ENCODE data around the gene ZCWPW2.

Gene ZCWPW2

DNA sequence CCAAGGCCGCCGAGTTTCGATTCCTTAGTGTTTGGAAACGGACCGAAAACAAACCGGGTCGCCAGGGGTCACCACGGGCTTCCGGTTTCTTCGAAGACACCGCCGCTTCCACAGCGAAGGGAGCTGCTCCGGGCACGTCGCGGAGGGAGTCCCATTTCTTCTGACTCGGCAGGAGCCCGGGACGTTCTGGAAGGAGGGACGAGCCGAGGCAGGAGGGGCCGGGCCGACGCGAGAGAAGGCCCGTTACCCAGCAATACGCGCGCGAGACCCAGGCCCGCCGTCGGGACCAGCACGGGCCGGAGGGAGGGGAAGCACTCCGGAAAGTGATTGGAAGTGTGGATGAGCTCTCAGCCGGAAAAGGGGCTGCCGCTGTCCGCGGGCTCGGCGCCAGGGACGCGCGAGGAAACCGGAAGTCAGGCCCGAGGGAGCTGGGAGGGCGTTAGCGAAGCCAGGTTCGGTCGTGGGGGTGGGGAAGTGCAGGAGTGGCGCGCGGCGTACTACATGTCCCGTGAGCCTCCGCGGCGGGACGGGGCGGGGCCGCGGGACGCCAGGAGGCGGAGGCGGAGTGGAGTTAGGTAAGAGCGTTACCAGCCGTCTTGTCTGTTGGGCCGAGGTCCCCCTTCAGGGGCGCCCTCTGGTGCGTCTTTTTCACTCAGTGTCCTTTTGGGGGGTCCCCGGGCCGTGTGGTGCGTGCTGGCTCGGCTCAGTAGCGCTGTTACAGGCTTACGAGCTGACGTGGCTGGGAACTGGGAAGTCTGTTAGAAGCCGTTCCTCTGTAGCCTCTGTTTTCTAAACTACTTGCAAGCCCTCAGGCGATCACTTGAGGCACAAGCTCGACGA is at the start of gene ZCWPW2, which contains the start of gene AZI2:
TSS of gene ZCWPW2 (plus strand) at position 93 of the 840 bp plus-strand sequence. CDS start 64,348 bp downstream, outside the sequence.
TSS of gene AZI2 (minus strand) at position 196 of the 840 bp plus-strand sequence. CDS start 8,207 bp downstream, outside the sequence.
- peak; percentile 95 for DNase-seq

DNA sequence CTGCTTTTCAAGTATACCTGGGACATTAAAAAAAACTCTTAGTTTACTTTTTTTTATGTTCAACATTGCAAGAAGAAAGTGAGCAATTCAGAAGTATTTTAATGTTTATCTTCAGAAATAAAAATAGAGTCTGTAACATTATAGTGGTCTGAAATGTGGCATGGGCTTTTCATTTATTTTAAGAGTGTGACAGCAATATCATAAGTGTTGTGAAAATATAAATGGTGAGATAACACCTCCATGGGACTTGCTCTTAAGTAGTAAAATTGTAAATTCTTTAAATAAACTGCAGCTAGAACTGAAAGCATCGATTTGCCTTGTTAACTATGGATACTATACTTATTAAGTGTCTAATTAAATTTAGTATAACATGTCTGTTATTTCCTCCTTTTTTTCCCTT is 48.8 kb upstream of the ZCWPW2 start:
- no peak for DNase-seq

GRCh38 chr3:28300345-28300962 is 48.1 kb upstream of the ZCWPW2 start:
- DNase-seq = no peak

GRCh38 chr3:28301688-28302087 is 46.8 kb upstream of the ZCWPW2 start:
- no peak for DNase-seq

- DNase-seq = no peak
Measured at GRCh38 chr3:28308196-28308595, 40.3 kb upstream of the ZCWPW2 start.

- no peak for DNase-seq
Measured at GRCh38 chr3:28315711-28316110, 32.8 kb upstream of the ZCWPW2 start.

DNA sequence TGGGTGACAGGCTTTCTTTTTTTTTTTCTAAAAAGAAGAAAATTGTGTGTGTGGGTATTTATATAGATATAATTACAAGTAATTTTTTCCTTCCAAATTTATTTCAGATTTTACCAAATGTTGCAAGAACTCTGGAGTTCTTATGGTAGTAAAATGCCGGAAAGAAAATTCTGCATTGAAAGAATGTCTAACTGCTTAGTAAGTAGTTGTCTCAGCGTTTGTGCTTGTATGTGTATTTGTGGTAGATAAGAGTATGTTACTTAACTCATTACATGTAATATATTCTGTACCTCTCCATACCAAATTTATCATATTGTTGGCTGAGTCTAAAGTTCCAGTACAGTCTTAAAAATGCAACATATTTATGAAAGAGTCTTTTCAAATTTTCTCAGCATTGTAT is 32.3 kb upstream of the ZCWPW2 start:
- no peak for DNase-seq

- DNase-seq = peak; percentile 73
Measured at GRCh38 chr3:28317438-28318022, 31.0 kb upstream of the ZCWPW2 start.

- DNase-seq = no peak
Measured at GRCh38 chr3:28320981-28321380, 27.5 kb upstream of the ZCWPW2 start.

DNA sequence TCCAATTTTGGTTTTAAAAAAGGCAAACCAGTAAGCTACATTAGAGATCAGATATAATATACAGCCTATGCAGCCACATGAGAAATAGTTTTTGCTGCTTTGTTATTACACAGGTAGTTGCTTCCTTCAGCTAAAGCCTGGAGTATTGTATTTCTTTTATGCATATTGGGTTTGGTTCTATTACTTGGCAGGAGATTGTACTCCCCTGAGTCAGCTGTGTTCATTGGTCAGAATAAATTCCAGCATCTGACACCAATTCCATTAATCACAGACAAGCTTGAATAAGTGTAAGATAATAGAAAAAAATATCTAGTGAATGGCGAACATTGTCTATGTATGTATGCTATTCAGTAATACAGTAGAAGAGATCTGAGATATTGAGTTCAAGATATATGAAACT is 26.1 kb upstream of the ZCWPW2 start:
- no peak for DNase-seq

DNA sequence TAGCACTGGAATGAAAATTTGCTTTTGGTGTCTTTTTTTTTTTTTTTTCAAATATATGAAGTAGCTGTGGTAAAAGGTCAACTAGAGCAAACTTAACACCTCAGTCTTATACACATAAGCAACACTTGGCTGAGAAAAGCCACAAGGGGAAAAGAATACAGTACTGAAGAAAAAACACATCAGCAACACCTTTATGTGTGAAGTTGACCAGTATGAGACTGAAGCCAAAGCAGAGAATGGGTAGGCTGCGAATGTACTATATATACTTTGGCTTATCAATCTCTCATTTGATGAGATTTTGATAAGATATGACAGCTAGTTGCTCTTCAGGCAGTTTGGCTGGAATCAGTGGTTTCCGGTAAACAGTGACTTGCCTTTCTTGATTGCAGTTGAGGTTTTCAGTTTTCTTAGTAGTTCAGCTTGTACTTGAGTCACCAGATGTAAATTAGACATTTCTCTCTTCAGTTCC is 22.0 kb upstream of the ZCWPW2 start:
- DNase-seq = peak; percentile 72

DNA sequence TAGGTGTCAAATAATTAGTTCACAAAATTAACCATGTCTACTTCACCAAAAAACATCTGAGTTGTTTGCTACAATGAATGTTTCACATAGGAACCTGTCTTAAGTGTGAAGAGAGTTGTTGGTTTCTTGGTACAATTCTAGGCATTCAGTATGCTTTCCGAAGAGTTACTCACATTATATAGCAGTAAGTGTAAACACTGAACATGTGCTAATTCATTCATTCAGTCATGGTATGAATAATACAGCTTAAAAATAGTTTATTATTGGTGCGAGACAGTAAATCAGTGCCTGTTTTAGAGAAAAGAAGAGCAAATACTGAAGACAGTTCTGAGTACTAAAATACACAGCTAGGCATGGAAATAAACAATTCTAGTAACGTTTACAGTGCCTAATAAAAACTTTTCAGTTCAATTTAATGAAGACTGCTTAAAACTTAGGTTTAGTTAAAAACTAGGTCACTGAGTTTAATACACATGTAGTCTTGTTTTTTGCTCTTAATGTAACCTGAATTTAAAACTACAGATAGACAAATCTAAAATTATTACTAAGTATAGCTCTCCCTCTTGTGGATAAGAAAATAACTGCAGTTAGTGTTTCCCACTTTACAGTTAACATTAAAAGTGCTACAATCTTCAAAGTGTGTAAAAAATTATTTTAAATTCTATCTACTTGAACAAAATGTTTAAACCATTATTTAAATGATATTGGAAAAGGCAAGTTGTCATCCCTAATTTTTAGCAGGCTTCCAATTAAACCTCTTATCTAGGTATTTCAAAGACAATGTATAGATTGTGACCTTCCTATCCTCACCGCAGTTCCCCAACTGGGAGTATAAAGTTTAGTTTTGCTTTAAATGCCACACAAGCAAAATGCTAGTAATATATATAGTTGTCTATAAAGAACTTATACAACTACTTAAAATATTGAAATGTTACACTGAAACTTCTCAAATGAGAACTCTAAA is 20.1 kb upstream of the ZCWPW2 start:
- peak; percentile 73 for DNase-seq

DNA sequence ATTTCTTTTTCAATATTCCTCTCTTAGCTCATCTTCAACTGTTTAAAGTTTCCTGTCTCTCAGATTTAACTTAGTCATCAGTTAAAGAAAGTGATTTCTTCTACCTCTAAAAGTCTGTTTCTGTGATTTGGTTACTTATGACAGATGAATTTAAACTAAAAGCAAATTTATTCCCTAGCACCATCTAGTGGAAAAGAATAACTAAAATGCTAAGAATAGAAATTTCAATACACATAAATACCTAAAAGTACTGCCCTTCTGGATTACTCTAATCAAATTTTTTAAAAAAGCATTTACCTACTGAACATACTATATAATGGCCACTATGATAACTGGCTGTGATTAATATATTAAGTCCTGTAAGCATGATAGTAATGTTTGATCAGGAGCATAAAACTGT is 14.0 kb upstream of the ZCWPW2 start:
- DNase-seq = peak; percentile 16

- no peak for DNase-seq
Measured at GRCh38 chr3:28335246-28335645, 13.3 kb upstream of the ZCWPW2 start.

GRCh38 chr3:28337230-28337629 is 11.3 kb upstream of the ZCWPW2 start:
- DNase-seq = no peak

- no peak for DNase-seq
Measured at GRCh38 chr3:28343144-28343543, 5.4 kb upstream of the ZCWPW2 start.

DNA sequence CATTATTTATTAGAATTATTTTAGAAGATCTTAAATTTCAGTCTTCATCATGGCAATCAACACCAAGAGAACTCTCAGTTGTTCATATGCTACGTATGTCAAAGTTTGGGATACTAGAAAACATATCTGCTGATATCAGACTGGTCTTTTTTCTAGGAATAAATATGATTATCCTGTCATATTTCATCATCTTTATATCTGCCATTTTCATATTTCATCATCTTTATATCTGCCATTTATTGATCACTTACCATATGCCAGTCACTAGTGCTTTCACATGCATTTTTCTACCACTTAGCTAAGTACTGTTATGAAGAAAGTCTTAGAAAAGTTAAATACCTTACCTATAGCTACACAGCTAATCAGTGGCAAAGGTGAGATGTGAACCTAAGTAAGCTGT is 2.8 kb upstream of the ZCWPW2 start:
- DNase-seq = no peak

DNA sequence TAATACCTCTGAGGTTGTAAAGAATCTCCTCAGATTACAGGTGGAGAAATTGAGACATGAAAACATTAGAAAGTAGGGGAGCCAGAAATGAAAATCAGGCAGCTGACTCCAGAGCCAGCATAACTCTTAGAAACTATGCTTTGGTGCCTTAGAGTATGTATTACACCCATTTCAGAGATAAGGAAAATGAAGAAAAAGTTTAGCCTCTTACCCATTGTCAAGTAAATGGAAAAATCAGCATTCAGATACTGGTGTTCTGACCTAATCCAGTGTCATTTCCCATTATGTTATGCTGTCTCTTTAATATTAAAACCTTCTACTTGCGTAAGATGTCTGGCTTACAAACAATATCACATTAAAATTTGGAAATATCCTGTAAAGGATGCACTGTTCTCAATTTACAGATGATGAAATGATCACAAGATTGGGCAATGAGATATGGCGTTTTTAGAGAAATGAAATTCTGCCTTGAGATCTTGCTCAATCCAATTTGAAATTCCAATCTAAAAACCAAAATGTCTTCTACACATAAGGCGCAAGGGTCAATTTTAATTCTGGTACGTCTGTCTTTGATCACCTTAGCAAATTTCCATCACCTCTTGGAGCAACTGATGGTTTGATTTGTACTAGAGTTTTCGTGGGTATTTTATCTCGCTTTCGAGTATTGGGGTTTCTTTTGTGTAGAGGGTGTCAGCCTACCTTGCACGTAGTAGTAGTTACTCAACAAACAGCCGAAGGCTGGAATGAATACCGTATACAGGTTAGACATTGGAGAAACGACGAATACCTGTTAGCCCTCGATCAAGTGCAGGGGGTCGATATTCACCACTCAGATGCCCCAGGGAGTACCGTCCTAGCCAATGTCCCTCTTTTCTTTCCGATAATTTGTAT is 902 bp upstream of the ZCWPW2 start:
- DNase-seq = peak; percentile 18

- no peak for DNase-seq
Measured at GRCh38 chr3:28348265-28348628, 274 bp upstream of the ZCWPW2 start.

GRCh38 chr3:28349469-28350000 is 1.0 kb downstream of the ZCWPW2 start:
- no peak for DNase-seq

- DNase-seq = no peak
Measured at GRCh38 chr3:28376424-28376823, 27.9 kb downstream of the ZCWPW2 start.

Data from CD4-positive, alpha-beta T cell treated with Interleukin-17A for 1 hour (primary cell).